Natural killer cell (primary cell): Measurements from ENCODE around the gene RCOR3. TPM values are rescaled to one million over a fixed set of nuclear protein-coding genes. Genes with fewer than 3 reads are reported as not detected.

ENCODE experiments used
- ATAC-seq, 3 donors: fragments of 150-1000 bp in 2 of 3; fragments of 200-7000 bp in 1 of 3; cut with Tn5 transposase; 1 replicate in 1 of 3; 2 replicates in 2 of 3; pipeline ENCODE4 v1.10.0; 2021; ENCODE audit warnings: mild to moderate bottlenecking in 2 of 3, moderate library complexity in 2 of 3
- DNase-seq, 2 donors: peaks; one replicate each; pipeline versions ENCODE4 v3.0.0 to v3.0.0-alpha.2; 2013 to 2021; ENCODE audit warnings: mixed read lengths in 1 of 2
- H3K27ac ChIP-seq: one replicate; pipeline ENCODE4 v1.5.1; 2013; ENCODE audit warnings: mild to moderate bottlenecking, low read length
- H3K27me3 ChIP-seq: one replicate; pipeline ENCODE4 v1.6.1; 2013; ENCODE audit warnings: low read length; ENCODE audit not compliant: control insufficient read depth, insufficient read depth
- H3K36me3 ChIP-seq: one replicate; pipeline ENCODE4 v1.6.1; 2013; ENCODE audit warnings: low read length; ENCODE audit not compliant: control insufficient read depth, insufficient read depth
- H3K4me1 ChIP-seq: one replicate; pipeline ENCODE4 v1.6.1; 2013; ENCODE audit warnings: low read length; ENCODE audit not compliant: control insufficient read depth, insufficient read depth
- H3K4me3 ChIP-seq: one replicate; pipeline ENCODE4 v1.5.1; 2013; ENCODE audit warnings: low read length
- H3K9me3 ChIP-seq: one replicate; pipeline ENCODE4 v1.6.1; 2013; ENCODE audit warnings: low read length; ENCODE audit not compliant: control insufficient read depth, insufficient read depth
- H3K27ac Mint-ChIP-seq, 2 donors: one replicate each; pipeline ENCODE4 v1.8.0; 2022; ENCODE audit warnings: mild to moderate bottlenecking in 2 of 2, mixed read lengths in 2 of 2, moderate library complexity in 1 of 2
- H3K27me3 Mint-ChIP-seq, 2 donors: one replicate each; pipeline ENCODE4 v1.8.0; 2022; ENCODE audit warnings: low read depth in 2 of 2, mixed read lengths in 2 of 2
- H3K36me3 Mint-ChIP-seq: one replicate; pipeline ENCODE4 v1.8.0; 2022; ENCODE audit warnings: mixed read lengths
- H3K4me1 Mint-ChIP-seq, 2 donors: one replicate each; pipeline ENCODE4 v1.8.0; 2022; ENCODE audit warnings: mixed read lengths in 2 of 2
- H3K4me3 Mint-ChIP-seq: one replicate; pipeline ENCODE4 v1.8.0; 2022; ENCODE audit warnings: mild to moderate bottlenecking, moderate library complexity, mixed read lengths
- H3K9me3 Mint-ChIP-seq, 2 donors: one replicate each; pipeline ENCODE4 v1.8.0; 2022; ENCODE audit warnings: mixed read lengths in 2 of 2
- CTCF ChIP-seq: fragments of 200-600 bp; IDR thresholded peaks from one replicate; pipeline ENCODE4 v1.8.0; 2022; ENCODE audit warnings: antibody characterized with exemption
- WGBS: methylation state at CpG from one replicate; pipeline ENCODE4 v1.1.7; 2013; ENCODE audit warnings: missing lambda C conversion rate; ENCODE audit not compliant: insufficient coverage; 5-methylcytosine and 5-hydroxymethylcytosine counted together
- intact Hi-C: fragments of 100-400 bp; cut with micrococcal nuclease; formaldehyde crosslinking; loops from one replicate; pipeline ENCODE4 v1.14.2; 2022
- total RNA-seq, 4 donors: library from RNA; stranded (reverse); fragments of 120-200 nt in 1 of 4; gene quantifications; one replicate each; pipeline versions ENCODE4 v1.2.3 to v1.2.4, GENCODE V29; 2013 to 2022

RCOR3 gene
- total RNA-seq, 3 donors from 2014 or later (not counting 1 experiment from before 2014, with no cell fraction given), result 70.9 to 99.2 (median 78.6) TPM

- H3K9me3 Mint-ChIP-seq, result no peaks in the 10 kb centered on the region
- Histone ChIP-seq H3K4me3 (peak overlapping the region; percentile 60), H3K27me3 (no peaks in the 10 kb centered on the region), H3K27ac (peak overlapping the region; percentile 80), H3K9me3 (no peaks in the 10 kb centered on the region), H3K36me3 (no peaks in the 10 kb centered on the region), H3K4me1 (peaks cover 13% of the 10 kb centered on the region)
- no peak for DNase-seq
- no peak for TF ChIP-seq CTCF
- H3K36me3 Mint-ChIP-seq, result no peaks in the 10 kb centered on the region
- no CpG with 5 or more reads among the region's 2 CpGs for WGBS
- H3K4me3 Mint-ChIP-seq, result peak overlapping the region; percentile 95
- no peak for ATAC-seq
- H3K27ac Mint-ChIP-seq, result peak overlapping the region; percentile 94 to 96
- intact Hi-C loops, result no loop called here
- H3K27me3 Mint-ChIP-seq, result peaks cover 0 to 5% of the 10 kb centered on the region in 2 donors
- peaks cover 21 to 24% of the 10 kb centered on the region in 2 donors for H3K4me1 Mint-ChIP-seq
Observed at GRCh38 chr1:211257826-211258225, 1.3 kb upstream of the RCOR3 start.

- ATAC-seq, result peak; percentile 11 to 22 (median 20)
Observed at GRCh38 chr1:211258310-211258755, 833 bp upstream of the RCOR3 start.

GRCh38 chr1:211259638-211260126 is 516 bp downstream of the RCOR3 start:
- Histone ChIP-seq H3K9me3 (no peaks in the 10 kb centered on the region), H3K4me3 (peak overlapping the region; percentile 97), H3K27me3 (no peaks in the 10 kb centered on the region), H3K27ac (peak overlapping the region; percentile 90), H3K4me1 (peaks cover 13% of the 10 kb centered on the region), H3K36me3 (no peaks in the 10 kb centered on the region)
- 0% methylated on average over 21 of the region's 39 CpGs for WGBS
- peak overlapping the region; percentile 94 to 96 for H3K27ac Mint-ChIP-seq
- intact Hi-C loops, result loop anchor here (2.0 kb wide), 1 partner anchor 123 kb away; no protein-coding TSS in a partner anchor
- DNase-seq, result no peak
- no peaks in the 10 kb centered on the region for H3K27me3 Mint-ChIP-seq
- peak; percentile 20 to 33 (median 29) for ATAC-seq
- TF ChIP-seq CTCF, result no peak
- peak overlapping the region; percentile 95 for H3K4me3 Mint-ChIP-seq
- H3K4me1 Mint-ChIP-seq, result peaks cover 29 to 30% of the 10 kb centered on the region in 2 donors
- H3K9me3 Mint-ChIP-seq, result no peaks in the 10 kb centered on the region
- no peaks in the 10 kb centered on the region for H3K36me3 Mint-ChIP-seq

More at GRCh38 chr1:211258310-211258755, 833 bp upstream of the RCOR3 start:
- no peaks in the 10 kb centered on the region for H3K36me3 Mint-ChIP-seq
- WGBS, result 2% methylated on average over 15 of the region's 17 CpGs
- peaks cover 21 to 24% of the 10 kb centered on the region in 2 donors for H3K4me1 Mint-ChIP-seq
- Histone ChIP-seq H3K9me3 (no peaks in the 10 kb centered on the region), H3K27me3 (no peaks in the 10 kb centered on the region), H3K36me3 (no peaks in the 10 kb centered on the region), H3K4me3 (peak overlapping the region; percentile 60), H3K27ac (peak overlapping the region; percentile 80), H3K4me1 (peaks cover 13% of the 10 kb centered on the region)
- intact Hi-C loops, result no loop called here
- H3K4me3 Mint-ChIP-seq, result peak overlapping the region; percentile 95
- no peak for TF ChIP-seq CTCF
- H3K27ac Mint-ChIP-seq, result peak overlapping the region; percentile 94 to 96
- peak; percentile 49 to 77 for DNase-seq
- H3K27me3 Mint-ChIP-seq, result no peaks in the 10 kb centered on the region
- no peaks in the 10 kb centered on the region for H3K9me3 Mint-ChIP-seq
